ENCODE results near the gene FRMPD1. TPM values are rescaled to one million over a fixed set of nuclear protein-coding genes. Genes with fewer than 3 reads are reported as not detected.

Gene FRMPD1
- total and polyA plus RNA-seq, 2 of the 4 experiments (the other 2 are of a cell fraction), result not detected

- Histone ChIP-seq H3K14ac (replicated peaks; ENCODE audit: low read depth, low read length) (no peak overlapping the region), H3K9me1 (ENCODE audit: insufficient read depth, low read length) (no peaks in the 10 kb centered on the region), H3K79me1 (ENCODE audit: low read depth in 1 of 2, low read length in 2 of 2) (no peaks in the 10 kb centered on the region), H3K27ac (ENCODE audit: insufficient read depth, low read length) (no peak overlapping the region), H4K8ac (ENCODE audit: low read depth in 2 of 2, low read length in 2 of 2) (no peak overlapping the region), H3K36me3 (ENCODE audit: control insufficient read depth, insufficient read depth, low read length) (no peaks in the 10 kb centered on the region), H3K4ac (ENCODE audit: low read depth, low read length) (no peak overlapping the region), H3K4me2 (ENCODE audit: low read depth, low read length) (no peak overlapping the region), H3K9me3 (ENCODE audit: control insufficient read depth, insufficient read depth, low read length) (no peaks in the 10 kb centered on the region), H2AK5ac (ENCODE audit: low read depth, low read length) (no peak overlapping the region), H2BK15ac (ENCODE audit: low read depth, low read length) (no peak overlapping the region), H3K23ac (ENCODE audit: low read depth, low read length) (no peak overlapping the region), H3K18ac (ENCODE audit: low read depth, low read length) (no peak overlapping the region), H4K91ac (ENCODE audit: insufficient read depth, low read depth, low read length) (no peak overlapping the region), H3K27me3 (ENCODE audit: control insufficient read depth, insufficient read depth, low read length) (peaks cover 36% of the 10 kb centered on the region), H3K4me3 (ENCODE audit: insufficient read depth, low read depth, low read length) (no peak overlapping the region), H4K20me1 (ENCODE audit: insufficient read depth, low read length) (no peaks in the 10 kb centered on the region), H4K5ac (ENCODE audit: low read depth, low read length) (no peak overlapping the region), H2AK9ac (replicated peaks; ENCODE audit: low read depth, low read length, poor library complexity) (no peak overlapping the region), H2BK20ac (ENCODE audit: low read depth, low read length) (no peak overlapping the region), H3K4me1 (ENCODE audit: control insufficient read depth, insufficient read depth, low read length) (no peaks in the 10 kb centered on the region), H3K9ac (ENCODE audit: low read depth, low read length) (no peak overlapping the region), H3K56ac (ENCODE audit: extremely low read depth, insufficient read depth, low read length) (no peak overlapping the region), H2AFZ (replicated peaks; ENCODE audit: low read length, poor library complexity) (no peak overlapping the region), H2BK5ac (ENCODE audit: low read depth, low read length, poor library complexity, severe bottlenecking) (no peak overlapping the region), H2BK120ac (ENCODE audit: low read depth, low read length) (no peak overlapping the region)
- in situ Hi-C loops (cut with MboI; ENCODE audit: low sequenced_read_pairs) (no loop called here), intact Hi-C loops (cut with micrococcal nuclease) (loop anchor here (10.0 kb wide), 1 partner anchor 664 kb away; no protein-coding TSS in a partner anchor), dilution Hi-C loops (cut with HindIII; ENCODE audit: low sequenced_read_pairs, unreplicated experiment) (no loop called here)
- DNase-seq (no peak), ATAC-seq (ENCODE audit: low read depth) (no peak)
- 82% methylated on average over 2 of the region's 15 CpGs; no CpG with 5 or more reads in 1 of the 2 experiments for WGBS, 2 experiments (ENCODE audit: extremely low coverage in 2 of 2, insufficient read length in 1 of 2)
- BruUV-seq (replicated peaks), result no TSS peak
- no peak for TF ChIP-seq CEBPB (IDR thresholded peaks at IDR 0.05; ENCODE audit: low read depth, low read length)
- no peak for TF ChIP-seq RAD21 (IDR thresholded peaks at IDR 0.05; ENCODE audit: low read length)
- TF ChIP-seq CHD1 (IDR thresholded peaks at IDR 0.05; ENCODE audit: low read depth, low read length), result no peak
- TF ChIP-seq NFE2L2 (IDR thresholded peaks at IDR 0.05; ENCODE audit: low read depth, low read length), result no peak
- no peak for TF ChIP-seq RCOR1 (IDR thresholded peaks at IDR 0.05; ENCODE audit: insufficient replicate concordance, low read length)
- TF ChIP-seq CTCF (conservative IDR thresholded peaks at IDR 0.05; ENCODE audit: low read depth, low read length), result no peak
- no peak for TF ChIP-seq SMC3 (IDR thresholded peaks at IDR 0.05; ENCODE audit: low read depth, low read length)
- no peak for TF ChIP-seq RFX5 (IDR thresholded peaks at IDR 0.05; ENCODE audit: low read depth, low read length)
- TF ChIP-seq MAZ (IDR thresholded peaks at IDR 0.05; ENCODE audit: borderline replicate concordance, low read depth, low read length), result no peak
- no peak for TF ChIP-seq MXI1 (IDR thresholded peaks at IDR 0.05; ENCODE audit: borderline replicate concordance, low read depth, low read length)
- POLR2A ChIA-PET (ENCODE audit: unreplicated experiment), result no interaction called here
- CTCF ChIA-PET, result no interaction called here
Observed at GRCh38 chr9:37740631-37741328, 90.0 kb downstream of the FRMPD1 start.

All from IMR-90 (cell line).